GM13977 (cell line): ENCODE data around the gene REEP3.
A peak's percentile ranks its signal among the peaks of the same experiment; 100 is the strongest.

Source experiments
- DNase-seq: peaks from one replicate; pipeline ENCODE4 v3.0.0; 2012; ENCODE audit warnings: low spot score
- CTCF ChIP-seq: IDR thresholded peaks from 2 replicates; pipeline ENCODE4 v1.5.1; 2012; ENCODE audit warnings: mild to moderate bottlenecking, control low read depth; ENCODE audit not compliant: insufficient read depth; ENCODE audit errors: extremely low read depth, missing control alignments
- in situ Hi-C: fragments of 300-500 bp; cut with MboI; formaldehyde crosslinking; loops from one replicate; pipeline ENCODE4 v1.12.0; 2022; ENCODE audit warnings: low sequenced_read_pairs, low pct_unique_long_range_greater_than_20kb, mixed read lengths, inconsistent platforms; ENCODE audit not compliant: unreplicated experiment

REEP3 gene

DNA sequence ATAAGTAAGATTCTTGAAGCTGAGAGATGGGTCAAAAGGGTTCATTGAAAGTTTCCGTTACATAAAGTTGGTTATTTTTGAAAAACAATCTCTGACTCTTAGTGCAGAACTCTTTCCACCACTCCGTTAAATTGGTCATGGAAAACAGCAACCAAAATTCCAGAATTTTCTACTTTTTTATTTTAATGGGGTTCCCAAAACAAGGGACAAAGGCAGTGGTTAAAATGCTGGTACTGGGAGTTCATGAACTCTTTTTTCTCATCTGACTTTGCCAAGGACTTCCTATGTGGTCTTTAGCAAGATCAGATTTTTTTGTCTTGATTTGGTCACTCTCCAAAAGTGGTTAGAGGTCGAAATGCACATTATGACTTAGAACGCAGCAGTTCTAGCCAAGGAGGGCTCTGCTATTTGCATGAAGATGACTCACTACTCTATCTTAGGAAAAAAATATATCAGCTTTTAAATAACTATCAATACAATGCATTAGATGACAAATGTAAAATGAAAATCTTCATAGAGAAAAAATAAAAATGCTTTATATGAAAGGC lies 145.7 kb downstream of the REEP3 start:
- no peak for TF ChIP-seq CTCF
- peak; percentile 76 for DNase-seq
- in situ Hi-C loops: no loop called here

GRCh38 chr10:63667596-63668480 lies 146.6 kb downstream of the REEP3 start:
- no peak for TF ChIP-seq CTCF
- no peak for DNase-seq
- in situ Hi-C loops: no loop called here

- in situ Hi-C loops: no loop called here
- peak; percentile 49 for DNase-seq
- no peak for TF ChIP-seq CTCF
Observed at GRCh38 chr10:63670291-63670898, 149.2 kb downstream of the REEP3 start.

DNA sequence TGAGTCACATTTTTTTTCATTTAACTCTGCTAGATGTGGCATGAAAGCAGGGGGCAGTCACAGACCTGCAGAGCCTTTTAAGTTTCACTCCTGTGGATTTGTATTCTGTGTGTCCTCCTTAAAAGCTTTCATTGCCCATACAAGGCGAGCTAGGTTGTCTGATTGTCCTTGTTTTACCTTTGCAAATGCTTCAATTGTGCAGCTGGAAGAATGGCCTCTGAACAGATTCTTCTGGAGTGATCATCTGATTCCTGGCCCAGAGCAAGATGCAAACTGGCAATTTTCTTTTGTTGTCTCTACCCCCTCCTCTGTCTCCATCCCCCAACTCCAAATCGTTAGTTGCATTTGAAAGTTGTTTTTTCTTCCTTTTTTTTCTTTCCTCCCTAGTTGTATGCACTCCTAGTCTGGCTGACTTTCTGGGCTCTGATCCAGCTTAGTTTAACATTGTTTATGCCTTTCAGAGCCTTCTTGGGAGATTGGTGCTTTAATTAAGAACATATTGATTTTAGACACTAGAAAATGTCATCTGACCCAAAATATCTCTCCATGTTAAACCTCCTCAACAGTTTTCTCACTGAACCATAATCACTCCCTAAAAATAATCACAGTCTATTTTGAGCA lies 150.2 kb downstream of the REEP3 start:
- TF ChIP-seq CTCF: no peak
- in situ Hi-C loops: no loop called here
- no peak for DNase-seq

DNA sequence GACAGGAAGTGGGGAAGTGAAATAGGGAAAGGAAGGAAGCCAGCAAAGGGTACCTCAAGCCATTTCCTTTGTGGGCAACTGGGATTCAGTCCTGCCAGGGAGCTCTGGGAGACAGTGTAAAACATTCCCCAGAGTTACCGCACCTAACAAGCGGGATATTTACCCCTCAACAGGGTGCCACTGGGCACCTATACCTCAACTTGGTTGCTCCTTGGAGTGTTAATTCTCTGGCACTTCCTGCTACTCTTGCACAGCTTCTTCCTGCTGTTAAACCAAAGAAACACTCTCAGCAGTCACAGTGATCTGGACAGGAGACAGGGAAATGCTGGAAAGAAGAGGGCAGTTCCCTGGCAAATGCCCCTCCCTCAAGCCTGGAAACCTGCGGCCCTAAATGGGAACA lies 151.3 kb downstream of the REEP3 start:
- in situ Hi-C loops: no loop called here
- TF ChIP-seq CTCF: no peak
- no peak for DNase-seq

GRCh38 chr10:63673246-63673645 lies 152.0 kb downstream of the REEP3 start:
- DNase-seq: no peak
- in situ Hi-C loops: no loop called here
- no peak for TF ChIP-seq CTCF
